ENCODE data around the gene CCT6A.
A peak's percentile ranks its signal among the peaks of the same experiment; 100 is the strongest.
"Not testable (repeated sequence)": the region's sequence is repeated elsewhere in the genome, so short reads cannot be mapped to it uniquely, and the experiment has no call there.

Gene CCT6A

GRCh38 chr7:56083150-56083785, 31.7 kb downstream of the CCT6A start:
- TF ChIP-seq, protein P1, sequence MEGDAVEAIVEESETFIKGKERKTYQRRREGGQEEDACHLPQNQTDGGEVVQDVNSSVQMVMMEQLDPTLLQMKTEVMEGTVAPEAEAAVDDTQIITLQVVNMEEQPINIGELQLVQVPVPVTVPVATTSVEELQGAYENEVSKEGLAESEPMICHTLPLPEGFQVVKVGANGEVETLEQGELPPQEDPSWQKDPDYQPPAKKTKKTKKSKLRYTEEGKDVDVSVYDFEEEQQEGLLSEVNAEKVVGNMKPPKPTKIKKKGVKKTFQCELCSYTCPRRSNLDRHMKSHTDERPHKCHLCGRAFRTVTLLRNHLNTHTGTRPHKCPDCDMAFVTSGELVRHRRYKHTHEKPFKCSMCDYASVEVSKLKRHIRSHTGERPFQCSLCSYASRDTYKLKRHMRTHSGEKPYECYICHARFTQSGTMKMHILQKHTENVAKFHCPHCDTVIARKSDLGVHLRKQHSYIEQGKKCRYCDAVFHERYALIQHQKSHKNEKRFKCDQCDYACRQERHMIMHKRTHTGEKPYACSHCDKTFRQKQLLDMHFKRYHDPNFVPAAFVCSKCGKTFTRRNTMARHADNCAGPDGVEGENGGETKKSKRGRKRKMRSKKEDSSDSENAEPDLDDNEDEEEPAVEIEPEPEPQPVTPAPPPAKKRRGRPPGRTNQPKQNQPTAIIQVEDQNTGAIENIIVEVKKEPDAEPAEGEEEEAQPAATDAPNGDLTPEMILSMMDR (conservative IDR thresholded peaks at IDR 0.05) = no peak
- peak overlapping the region; percentile 96; the same call in 1 of the 2 replicates for H3K27ac ChIP-seq

DNA sequence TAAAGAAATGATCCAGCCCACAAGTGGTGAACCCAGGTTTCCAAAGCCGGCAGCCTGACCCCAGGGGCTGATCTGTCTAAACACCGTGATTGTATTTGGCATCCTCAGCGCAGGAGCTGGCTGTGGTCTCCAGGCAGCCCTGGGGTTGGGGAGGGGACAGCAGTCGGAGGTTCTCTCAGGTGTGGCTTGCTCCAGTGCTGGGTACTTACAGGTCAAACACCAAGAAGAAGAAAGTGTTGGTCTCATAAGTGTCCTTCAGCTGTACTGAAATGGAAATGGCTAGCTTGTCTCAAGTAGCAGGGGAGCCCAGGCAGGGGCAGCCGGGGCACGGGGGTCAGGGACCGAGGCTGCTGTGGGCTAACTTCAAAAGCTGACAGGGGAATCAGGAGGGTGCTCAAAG, 35.2 kb downstream of the CCT6A start:
- TF ChIP-seq, protein P1 (conservative IDR thresholded peaks at IDR 0.05) = no peak

GRCh38 chr7:56087445-56087844, 35.9 kb downstream of the CCT6A start:
- TF ChIP-seq, protein P1 (conservative IDR thresholded peaks at IDR 0.05) = no peak
- H3K27ac ChIP-seq = no peak overlapping the region

More for the DNA sequence above, 35.2 kb downstream of the CCT6A start:
- no peak overlapping the region for H3K27ac ChIP-seq

- peak overlapping the region; percentile 80 for H3K27ac ChIP-seq
- TF ChIP-seq, protein P1 (conservative IDR thresholded peaks at IDR 0.05) = no peak
Observed at GRCh38 chr7:56091591-56091990, 40.0 kb downstream of the CCT6A start.

GRCh38 chr7:56092388-56092787, 40.8 kb downstream of the CCT6A start:
- H3K27ac ChIP-seq = peak overlapping the region; percentile 80

GRCh38 chr7:56092789-56093531, 41.4 kb downstream of the CCT6A start, which contains the start of gene PHKG1:
PHKG1 (minus strand) TSS chr7:56092952; CDS start chr7:56088941, 4,011 bp downstream.
- H3K27ac ChIP-seq = peak within 1 kb of the TSS; percentile 80

DNA sequence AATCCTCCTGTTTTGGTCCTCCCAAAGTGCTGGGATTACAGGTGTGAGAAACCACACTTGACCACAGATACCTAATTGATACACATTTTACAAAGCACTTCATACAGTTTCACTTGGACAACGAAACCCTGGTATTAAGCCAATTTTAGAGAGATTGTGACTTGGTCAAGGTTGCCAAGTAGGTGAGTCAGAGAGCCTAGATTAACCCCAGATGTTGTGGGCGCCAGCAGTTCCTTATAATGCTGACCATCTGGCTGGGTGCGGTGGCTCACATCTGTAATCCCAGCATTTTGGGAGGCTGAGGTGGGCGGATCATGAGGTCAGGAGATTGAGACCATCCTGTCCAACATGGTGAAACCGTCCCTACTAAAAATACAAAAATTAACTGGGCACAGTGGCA, 46.1 kb downstream of the CCT6A start:
- TF ChIP-seq, protein P1 (conservative IDR thresholded peaks at IDR 0.05) = no peak
- no peak overlapping the region for H3K27ac ChIP-seq

More at GRCh38 chr7:56092789-56093531, 41.4 kb downstream of the CCT6A start, which contains the start of gene PHKG1:
- TF ChIP-seq, protein P1 (conservative IDR thresholded peaks at IDR 0.05) = peak; percentile 93

DNA sequence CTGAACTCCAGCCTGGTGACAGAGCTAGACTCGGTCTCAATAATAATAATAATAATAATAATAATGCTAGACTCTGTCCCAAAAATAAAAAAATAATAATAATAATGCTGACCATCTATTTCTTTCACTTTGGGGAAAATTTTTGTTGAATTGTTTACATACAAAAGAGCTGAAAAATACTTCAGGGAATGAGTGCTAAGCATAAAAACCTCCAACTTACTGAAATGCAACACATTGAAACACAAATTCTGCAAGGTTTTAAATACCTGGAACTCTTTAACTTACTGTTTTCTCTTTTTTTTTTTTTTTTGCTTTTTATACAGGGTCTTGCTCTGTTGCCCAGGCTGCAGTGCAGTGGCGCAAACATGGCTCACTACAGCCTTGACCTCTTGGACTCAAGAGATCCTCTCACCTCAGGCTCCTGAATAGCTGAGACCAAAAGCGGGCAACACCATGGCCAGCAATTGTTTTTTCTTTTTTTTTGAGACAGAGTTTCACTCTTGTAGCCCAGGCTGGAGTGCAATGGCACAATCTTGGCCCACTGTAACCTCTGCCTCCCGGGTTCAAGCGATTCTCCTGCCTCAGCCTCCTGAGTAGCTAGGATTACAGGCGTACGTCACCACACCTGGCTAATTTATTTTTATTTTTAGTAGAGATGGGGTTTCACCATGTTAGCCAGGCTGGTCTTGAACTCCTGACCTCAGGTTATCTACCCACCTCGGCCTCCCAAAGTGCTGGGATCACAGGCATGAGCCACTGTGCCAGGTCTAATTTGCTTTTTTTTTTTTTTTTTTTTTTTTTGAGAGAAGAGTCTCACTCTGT, 46.8 kb downstream of the CCT6A start:
- H3K27ac ChIP-seq = not testable (repeated sequence)
